H1 (cell line): ENCODE data around the gene KATNAL2. TPM values are rescaled to one million over a fixed set of nuclear protein-coding genes. Genes with fewer than 3 reads are reported as not detected.
"Not testable (repeated sequence)": the region's sequence is repeated elsewhere in the genome, so short reads cannot be mapped to it uniquely, and the experiment has no call there.

Experiments used
- CTCF ChIA-PET: fragments of 300-600 bp; sonication (Branson Sonifier 250); formaldehyde crosslinking; loops from one replicate; lab custom pipeline; 2021; ENCODE audit not compliant: partially characterized antibody; lab: Charles Lee
- POLR2A ChIA-PET: fragments of 300-600 bp; sonication (Branson Sonifier 250); formaldehyde crosslinking; loops from one replicate; lab custom pipeline; 2021; ENCODE audit warnings: inconsistent platforms; ENCODE audit not compliant: partially characterized antibody; lab: Charles Lee
- DNase-seq, 2 experiments: peaks; one replicate each; pipeline versions ENCODE4 v3.0.0 to v3.0.0-alpha.2; 2010 to 2022; ENCODE audit warnings: low spot score in 2 of 2, low read depth in 1 of 2, mixed read lengths in 1 of 2
- FAIRE-seq: peaks from 2 replicates; lab custom pipeline; 2011; peaks lifted over from hg19 to GRCh38; lab: Jason Lieb, UNC
- H2AFZ ChIP-seq: 2 replicates; pipeline ENCODE4 v1.8.1; 2012; ENCODE audit warnings: low read length, inconsistent platforms
- H2AK5ac ChIP-seq: 2 replicates; pipeline ENCODE4 v1.6.1; 2013; ENCODE audit warnings: low read depth, low read length
- H2BK120ac ChIP-seq: replicated peaks from 2 replicates; pipeline ENCODE3; 2013; ENCODE audit warnings: low read depth, low read length, inconsistent platforms
- H2BK12ac ChIP-seq: 2 replicates; pipeline ENCODE4 v1.6.1; 2013; ENCODE audit warnings: low read depth, low read length
- H2BK15ac ChIP-seq: 2 replicates; pipeline ENCODE4 v1.6.1; 2013; ENCODE audit warnings: low read length
- H2BK20ac ChIP-seq: 2 replicates; pipeline ENCODE4 v1.6.1; 2013; ENCODE audit warnings: low read length
- H2BK5ac ChIP-seq: 2 replicates; pipeline ENCODE4 v1.6.1; 2013; ENCODE audit warnings: low read depth, low read length
- H3K14ac ChIP-seq: 2 replicates; pipeline ENCODE4 v1.6.1; 2013; ENCODE audit warnings: inconsistent platforms; ENCODE audit not compliant: insufficient read length
- H3K18ac ChIP-seq: 2 replicates; pipeline ENCODE4 v1.6.1; 2013; ENCODE audit warnings: low read length; ENCODE audit errors: extremely low read depth
- H3K23ac ChIP-seq: 2 replicates; pipeline ENCODE4 v1.6.1; 2013; ENCODE audit warnings: inconsistent platforms; ENCODE audit not compliant: insufficient read length
- H3K23me2 ChIP-seq: 2 replicates; pipeline ENCODE4 v1.6.1; 2013; ENCODE audit warnings: low read depth, low read length
- H3K27ac ChIP-seq: 2 replicates; pipeline ENCODE4 v1.6.1; 2011; ENCODE audit warnings: low read depth, low read length, inconsistent platforms
- H3K27me3 ChIP-seq, 4 experiments: replicated peaks in 1 of 4; 1 replicate in 1 of 4; 2 replicates in 3 of 4; pipeline versions ENCODE4 v1.6.1 to v1.8.1; 2011 to 2013; ENCODE audit warnings: low read length in 3 of 4, mild to moderate bottlenecking in 3 of 4, inconsistent platforms in 2 of 4, mixed read lengths in 2 of 4, moderate library complexity in 1 of 4; ENCODE audit not compliant: control insufficient read depth in 3 of 4, insufficient read depth in 3 of 4; ENCODE audit errors: extremely low read depth in 1 of 4
- H3K36me3 ChIP-seq, 4 experiments: 2 replicates each; pipeline versions ENCODE4 v1.6.1 to v1.8.1; 2011 to 2013; ENCODE audit warnings: mild to moderate bottlenecking in 4 of 4, low read length in 3 of 4, moderate library complexity in 2 of 4, control low read depth in 1 of 4, inconsistent platforms in 1 of 4; ENCODE audit not compliant: insufficient read depth in 4 of 4, control insufficient read depth in 2 of 4
- H3K4ac ChIP-seq: replicated peaks from 2 replicates; pipeline ENCODE3; 2013; ENCODE audit warnings: low read length, low read depth, mixed read lengths, inconsistent platforms; ENCODE audit not compliant: insufficient read length
- H3K4me1 ChIP-seq, 4 experiments: replicated peaks in 1 of 4; 1 replicate in 1 of 4; 2 replicates in 3 of 4; pipeline versions ENCODE4 v1.6.1 to v1.8.1; 2011 to 2013; ENCODE audit warnings: low read length in 3 of 4, inconsistent platforms in 2 of 4, mixed read lengths in 1 of 4; ENCODE audit not compliant: insufficient read depth in 4 of 4, control insufficient read depth in 3 of 4
- H3K4me2 ChIP-seq, 2 experiments: 2 replicates each; pipeline versions ENCODE4 v1.6.1 to v1.8.1; 2011 to 2013; ENCODE audit warnings: low read depth in 2 of 2, low read length in 2 of 2, control low read depth in 1 of 2, inconsistent platforms in 1 of 2, mild to moderate bottlenecking in 1 of 2; ENCODE audit not compliant: insufficient read depth in 1 of 2
- H3K4me3 ChIP-seq, 4 experiments: fragments of 200-600, 300-600 bp in 1 of 4; sonication (generic), shearing (Covaris generic), sonication (Bioruptor Twin) in 1 of 4; 2 replicates each; pipeline versions ENCODE4 v1.5.1 to v1.8.1; 2011 to 2016; ENCODE audit warnings: low read length in 4 of 4, low read depth in 3 of 4, control low read depth in 2 of 4, inconsistent platforms in 2 of 4, mild to moderate bottlenecking in 2 of 4, mixed read lengths in 1 of 4, moderate library complexity in 1 of 4; ENCODE audit not compliant: insufficient read depth in 2 of 4; ENCODE audit errors: extremely low read depth in 1 of 4
- H3K56ac ChIP-seq: replicated peaks from 2 replicates; pipeline ENCODE3; 2013; ENCODE audit warnings: low read depth, mild to moderate bottlenecking, mixed read lengths, low read length, inconsistent platforms; ENCODE audit not compliant: insufficient read length
- H3K79me1 ChIP-seq: 2 replicates; pipeline ENCODE4 v1.6.1; 2013; ENCODE audit warnings: low read depth, low read length, control low read depth
- H3K79me2 ChIP-seq, 2 experiments: 2 replicates each; pipeline versions ENCODE4 v1.6.1 to v1.8.1; 2012 to 2013; ENCODE audit warnings: low read length in 2 of 2, mild to moderate bottlenecking in 2 of 2, inconsistent platforms in 1 of 2; ENCODE audit not compliant: insufficient read depth in 2 of 2, control insufficient read depth in 1 of 2
- H3K9ac ChIP-seq, 4 experiments: replicated peaks in 1 of 4; 1 replicate in 1 of 4; 2 replicates in 3 of 4; pipeline versions ENCODE4 v1.6.1 to v1.8.1; 2011 to 2013; ENCODE audit warnings: low read depth in 3 of 4, low read length in 3 of 4, control low read depth in 2 of 4, mild to moderate bottlenecking in 2 of 4, moderate library complexity in 2 of 4, inconsistent platforms in 1 of 4; ENCODE audit errors: extremely low read depth in 1 of 4
- H3K9me3 ChIP-seq, 2 experiments: 2 replicates each; pipeline versions ENCODE4 v1.6.1 to v1.8.1; 2012 to 2013; ENCODE audit warnings: mild to moderate bottlenecking in 2 of 2, moderate library complexity in 2 of 2, control low read depth in 1 of 2, inconsistent platforms in 1 of 2, low read depth in 1 of 2, low read length in 1 of 2, mixed read lengths in 1 of 2; ENCODE audit not compliant: insufficient read depth in 2 of 2
- H4K20me1 ChIP-seq, 2 experiments: replicated peaks in 1 of 2; 2 replicates each; pipeline versions ENCODE3 to v1.8.1; 2011 to 2013; ENCODE audit warnings: inconsistent platforms in 2 of 2, low read length in 2 of 2, mild to moderate bottlenecking in 1 of 2; ENCODE audit not compliant: insufficient read depth in 2 of 2, control insufficient read depth in 1 of 2
- H4K5ac ChIP-seq: 2 replicates; pipeline ENCODE4 v1.6.1; 2013; ENCODE audit warnings: low read length, low read depth, mixed read lengths, inconsistent platforms; ENCODE audit not compliant: insufficient read length
- H4K8ac ChIP-seq: 2 replicates; pipeline ENCODE4 v1.8.0; 2013; ENCODE audit warnings: mild to moderate bottlenecking, moderate library complexity, low read length, inconsistent platforms; ENCODE audit not compliant: insufficient read depth; ENCODE audit errors: extremely low read depth
- H4K91ac ChIP-seq: replicated peaks from 2 replicates; pipeline ENCODE3; 2013; ENCODE audit warnings: low read length, mixed read lengths, inconsistent platforms; ENCODE audit not compliant: insufficient read length
- WGBS, 2 experiments: shearing (Covaris generic) in 1 of 2; methylation state at CpG; one replicate each; pipeline versions ENCODE4 v1.1.6 to v1.1.7; 2013 to 2015; ENCODE audit warnings: low lambda C conversion rate in 2 of 2, mixed read lengths in 2 of 2, inconsistent platforms in 1 of 2, low coverage in 1 of 2, missing lambda C conversion rate in 1 of 2; ENCODE audit not compliant: insufficient replicate concordance in 2 of 2, insufficient coverage in 1 of 2, insufficient read length in 1 of 2; ENCODE audit errors: extremely low coverage in 1 of 2, missing lambda C conversion rate in 1 of 2; 5-methylcytosine and 5-hydroxymethylcytosine counted together
- polyA plus RNA-seq, 7 experiments: library from polyadenylated mRNA; depleted of rRNA in 3 of 7; stranded (reverse) in 5 of 7; unstranded in 2 of 7; fragments of >200 nt in 5 of 7; fragments of 200-250 nt in 2 of 7; gene quantifications; 1 replicate in 5 of 7; 2 replicates in 1 of 7; 4 replicates in 1 of 7; pipeline versions ENCODE4 v1.2.1 to v1.2.3, GENCODE V29; 2011 to 2013; ENCODE audit warnings: missing spikeins in 2 of 7, mixed read lengths in 2 of 7
- total RNA-seq: library from RNA; stranded (reverse); fragmentation: NEBNext Ultra II Directional; extraction: Animal tissue kit (Norgen Biotek cat#: 25700); gene quantifications from 2 replicates; pipeline ENCODE4 v1.2.1, GENCODE V29; 2021

KATNAL2 gene
- total and polyA plus RNA-seq, 2 of the 8 experiments (the other 6 are each of a cell fraction or from before 2014, with no cell fraction given): 10.0 to 15.2 TPM

DNA sequence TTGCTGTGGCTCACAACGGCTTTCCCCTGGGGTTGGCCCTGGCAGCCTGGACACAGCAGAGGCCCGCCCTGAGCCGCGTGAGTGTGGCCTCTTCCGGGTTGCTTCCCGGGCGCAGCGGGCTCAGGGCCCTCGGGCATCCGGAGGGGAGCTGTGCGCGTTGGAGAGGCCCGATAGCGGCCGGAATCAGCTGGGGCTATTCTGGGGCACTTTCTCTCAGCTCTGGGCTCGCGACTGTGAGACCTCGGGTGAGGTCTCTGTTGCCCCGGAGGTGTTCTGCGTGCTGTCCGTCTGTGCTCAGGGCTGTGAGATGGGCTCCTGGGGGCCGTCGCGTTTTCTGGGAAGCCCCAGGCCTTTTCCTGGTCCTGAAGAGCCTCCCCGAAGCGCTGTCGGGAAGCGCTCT, 117.2 kb downstream of the KATNAL2 start:
- H3K27me3 ChIP-seq, H3K79me1 ChIP-seq, H3K18ac ChIP-seq, H3K9me3 ChIP-seq, H3K36me3 ChIP-seq, H3K79me2 ChIP-seq, H3K23ac ChIP-seq, DNase-seq, H3K14ac ChIP-seq, FAIRE-seq, H2BK15ac ChIP-seq, H3K23me2 ChIP-seq, H3K9ac ChIP-seq, H3K4me2 ChIP-seq, H4K5ac ChIP-seq, H3K4ac ChIP-seq, H2BK20ac ChIP-seq, H3K4me3 ChIP-seq, H2BK120ac ChIP-seq, H2BK12ac ChIP-seq, H2BK5ac ChIP-seq, H3K27ac ChIP-seq, H4K91ac ChIP-seq, H2AFZ ChIP-seq, H2AK5ac ChIP-seq, H3K56ac ChIP-seq, H4K8ac ChIP-seq, H3K4me1 ChIP-seq, POLR2A ChIA-PET, H4K20me1 ChIP-seq: not testable (repeated sequence)
- CTCF ChIA-PET: interaction anchor here (0.6 to 1.4 kb wide), 8 partner anchors 10 to 377 kb away, joined by 3 to 9 read pairs (median 3); no protein-coding TSS in a partner anchor
- WGBS, 2 experiments: 96% methylated on average over 27 of the region's 28 CpGs; no CpG with 5 or more reads in 1 of the 2 experiments
